Left lung (tissue), 10 donors: ENCODE measurements around the gene RNF103. TPM values are rescaled to one million over a fixed set of nuclear protein-coding genes. Genes with fewer than 3 reads are reported as not detected.
A peak's percentile ranks its signal among the peaks of the same experiment; 100 is the strongest.

Source experiments
- ATAC-seq: fragments of 200-7000 bp; cut with Tn5 transposase; one replicate; pipeline ENCODE4 v1.9.1; 2020; ENCODE audit warnings: moderate library complexity
- DNase-seq, 4 donors: peaks; one replicate each; pipeline ENCODE4 v3.0.0-alpha.2; 2013 to 2020
- H3K27ac ChIP-seq, 2 donors: fragments of 200-600 bp; sonication (generic) in 1 of 2; one replicate each; pipeline versions ENCODE4 v1.5.0 to v1.8.0; 2020 to 2021
- H3K27me3 ChIP-seq, 2 donors: fragments of 200-600 bp; sonication (generic) in 1 of 2; one replicate each; pipeline versions ENCODE4 v1.5.0 to v1.8.0; 2020 to 2021
- H3K36me3 ChIP-seq, 2 donors: fragments of 200-600 bp; sonication (generic) in 1 of 2; one replicate each; pipeline versions ENCODE4 v1.5.0 to v1.8.0; 2020 to 2021
- H3K4me1 ChIP-seq, 2 donors: fragments of 200-600 bp; one replicate each; pipeline ENCODE4 v1.8.0; 2021
- H3K4me3 ChIP-seq, 2 donors: fragments of 200-600 bp; sonication (generic) in 1 of 2; one replicate each; pipeline versions ENCODE4 v1.5.0 to v1.8.0; 2020 to 2021; ENCODE audit warnings: mild to moderate bottlenecking in 1 of 2
- H3K9me3 ChIP-seq, 2 donors: fragments of 200-600 bp; sonication (generic) in 1 of 2; one replicate each; pipeline versions ENCODE4 v1.5.0 to v1.8.0; 2020 to 2021
- intact Hi-C, 2 donors: fragments of 100-400 bp; cut with DNase I; formaldehyde crosslinking; loops; one replicate each; pipeline versions ENCODE4 v1.11.2 to v1.14.2; 2022
- polyA plus RNA-seq, 6 donors: library from polyadenylated mRNA; unstranded; fragments of 120-200 nt; gene quantifications; one replicate each; pipeline ENCODE4 v1.2.1, GENCODE V29; 2013; ENCODE audit not compliant: insufficient read length in 6 of 6
- total RNA-seq, 2 donors: library from RNA; stranded (reverse); fragmentation: NEBNext Ultra II Directional; extraction: Animal tissue kit (Norgen Biotek cat#: 25700); gene quantifications; one replicate each; pipeline ENCODE4 v1.2.1, GENCODE V29; 2021
- TF ChIP-seq, protein P1 (sequence below), 2 donors: fragments of 200-600 bp; sonication (generic) in 1 of 2; IDR thresholded peaks; one replicate each; pipeline versions ENCODE4 v1.5.0 to v1.8.0; 2021; ENCODE audit warnings: antibody characterized with exemption in 2 of 2
- donor health status: DM: no; HTN: yes; CAD: no.
- donor health status: DM: no; HTN: no; CAD: no.

Gene RNF103
- total and polyA plus RNA-seq, 8 donors, result 21.6 to 46.5 (median 38.8) TPM

DNA sequence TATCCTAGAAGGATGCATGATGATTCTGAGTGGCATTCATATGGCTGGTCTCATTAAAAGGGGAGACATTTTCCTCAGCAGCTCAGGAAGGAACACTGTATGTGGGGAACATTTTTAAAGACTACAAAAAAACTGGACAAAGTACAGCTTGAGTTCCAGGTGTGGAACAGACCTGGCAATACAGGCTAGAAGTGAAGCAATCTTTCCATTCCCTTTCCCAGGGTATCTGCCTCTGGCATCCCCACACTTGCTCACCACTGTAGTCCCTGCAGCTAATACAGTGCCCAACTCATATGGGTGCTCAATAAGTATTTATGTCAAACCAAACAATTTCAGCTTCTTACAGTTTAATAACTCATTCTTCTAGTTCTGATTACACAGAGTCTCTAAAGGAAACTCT lies 8.1 kb downstream of the RNF103 start:
- no peaks in the 10 kb centered on the region for H3K9me3 ChIP-seq
- intact Hi-C loops, result no loop called here
- DNase-seq, result no peak
- TF ChIP-seq, protein P1, sequence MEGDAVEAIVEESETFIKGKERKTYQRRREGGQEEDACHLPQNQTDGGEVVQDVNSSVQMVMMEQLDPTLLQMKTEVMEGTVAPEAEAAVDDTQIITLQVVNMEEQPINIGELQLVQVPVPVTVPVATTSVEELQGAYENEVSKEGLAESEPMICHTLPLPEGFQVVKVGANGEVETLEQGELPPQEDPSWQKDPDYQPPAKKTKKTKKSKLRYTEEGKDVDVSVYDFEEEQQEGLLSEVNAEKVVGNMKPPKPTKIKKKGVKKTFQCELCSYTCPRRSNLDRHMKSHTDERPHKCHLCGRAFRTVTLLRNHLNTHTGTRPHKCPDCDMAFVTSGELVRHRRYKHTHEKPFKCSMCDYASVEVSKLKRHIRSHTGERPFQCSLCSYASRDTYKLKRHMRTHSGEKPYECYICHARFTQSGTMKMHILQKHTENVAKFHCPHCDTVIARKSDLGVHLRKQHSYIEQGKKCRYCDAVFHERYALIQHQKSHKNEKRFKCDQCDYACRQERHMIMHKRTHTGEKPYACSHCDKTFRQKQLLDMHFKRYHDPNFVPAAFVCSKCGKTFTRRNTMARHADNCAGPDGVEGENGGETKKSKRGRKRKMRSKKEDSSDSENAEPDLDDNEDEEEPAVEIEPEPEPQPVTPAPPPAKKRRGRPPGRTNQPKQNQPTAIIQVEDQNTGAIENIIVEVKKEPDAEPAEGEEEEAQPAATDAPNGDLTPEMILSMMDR (IDR thresholded peaks at IDR 0.05), result no peak
- no peaks in the 10 kb centered on the region for H3K27me3 ChIP-seq
- no peak for ATAC-seq
- H3K4me3 ChIP-seq, result no peak overlapping the region
- peaks cover 0 to 59% of the 10 kb centered on the region in 2 donors for H3K36me3 ChIP-seq
- no peak overlapping the region for H3K27ac ChIP-seq
- H3K4me1 ChIP-seq, result peaks cover 0 to 33% of the 10 kb centered on the region in 2 donors

DNA sequence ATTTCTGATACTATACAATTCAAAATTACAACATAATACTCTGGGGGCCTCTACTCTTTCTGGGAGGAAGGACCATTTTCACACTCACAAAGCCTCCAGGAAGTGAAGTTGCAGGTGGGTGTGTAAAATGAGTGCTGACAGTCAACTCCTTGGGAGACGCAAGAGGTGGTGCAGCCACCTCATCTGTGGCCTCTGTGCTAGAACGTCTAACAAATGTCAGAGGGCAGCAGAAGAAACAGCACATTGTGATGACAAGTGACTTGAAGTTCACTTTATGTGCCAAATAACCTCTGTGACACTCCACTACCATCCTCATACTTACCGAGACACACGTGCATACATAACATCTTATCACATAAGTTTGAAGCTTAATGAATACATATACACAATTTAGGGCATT lies 10.2 kb downstream of the RNF103 start:
- peaks cover 0 to 14% of the 10 kb centered on the region in 2 donors for H3K4me1 ChIP-seq
- H3K4me3 ChIP-seq, result no peak overlapping the region
- TF ChIP-seq, protein P1 (IDR thresholded peaks at IDR 0.05), result no peak
- DNase-seq (no peak), ATAC-seq (no peak)
- no peaks in the 10 kb centered on the region for H3K9me3 ChIP-seq
- intact Hi-C loops, result no loop called here
- H3K36me3 ChIP-seq, result peaks cover 0 to 61% of the 10 kb centered on the region in 2 donors
- no peaks in the 10 kb centered on the region for H3K27me3 ChIP-seq
- no peak overlapping the region for H3K27ac ChIP-seq

DNA sequence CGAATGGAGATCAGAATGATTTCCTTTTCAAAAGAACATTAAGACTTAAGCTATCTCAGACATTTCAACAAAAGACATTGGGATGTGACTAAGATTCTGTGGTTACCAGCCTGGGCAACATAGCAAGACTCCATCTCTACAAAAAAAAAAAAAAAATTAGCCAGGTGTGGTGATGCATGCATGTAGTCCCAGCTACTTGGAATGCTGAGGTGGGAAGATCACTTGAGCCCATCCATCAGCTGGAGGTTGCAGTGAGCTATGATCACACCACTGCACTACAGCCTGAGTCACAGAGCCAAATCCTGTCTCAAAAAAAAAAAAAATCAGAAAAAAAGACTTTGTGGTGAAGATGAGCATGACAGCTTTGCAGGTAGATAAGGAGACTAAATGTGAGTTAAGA lies 12.8 kb downstream of the RNF103 start:
- Histone ChIP-seq H3K4me1 (no peaks in the 10 kb centered on the region), H3K4me3 (no peak overlapping the region), H3K27ac (no peak overlapping the region), H3K36me3 (peaks cover 0 to 57% of the 10 kb centered on the region in 2 donors), H3K27me3 (no peaks in the 10 kb centered on the region), H3K9me3 (no peaks in the 10 kb centered on the region)
- DNase-seq (no peak), ATAC-seq (no peak)
- TF ChIP-seq, protein P1 (IDR thresholded peaks at IDR 0.05), result no peak
- intact Hi-C loops, result no loop called here

DNA sequence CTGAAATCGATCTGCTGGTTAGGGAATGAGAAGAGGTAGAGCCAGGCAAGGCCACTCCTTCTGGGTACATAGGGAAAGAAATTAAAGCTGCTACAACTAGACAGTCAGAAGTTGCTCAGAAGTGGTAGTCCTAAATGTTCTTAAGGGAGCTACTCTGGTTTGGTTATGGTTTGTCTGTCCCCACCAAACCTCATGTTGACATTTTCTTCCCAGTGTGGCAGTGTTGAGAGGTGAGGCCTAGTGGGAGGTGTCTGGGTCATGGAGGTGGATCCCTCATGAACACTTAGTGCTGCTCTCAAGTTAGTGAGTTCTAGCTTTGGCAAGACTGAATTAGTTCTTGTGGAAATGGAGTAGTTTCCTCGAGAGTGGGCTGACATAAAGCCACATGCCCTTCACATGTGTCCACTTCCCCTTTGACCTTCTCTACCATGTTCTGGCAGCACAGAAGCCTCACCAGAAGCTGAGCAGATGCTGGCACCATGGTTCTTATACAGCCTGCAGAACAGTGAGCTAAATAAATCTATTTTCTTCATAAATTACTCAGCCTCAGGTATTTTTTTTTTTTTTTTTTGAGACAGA lies 14.7 kb downstream of the RNF103 start:
- no peak overlapping the region for H3K4me3 ChIP-seq
- TF ChIP-seq, protein P1 (IDR thresholded peaks at IDR 0.05), result no peak
- no peaks in the 10 kb centered on the region for H3K4me1 ChIP-seq
- H3K9me3 ChIP-seq, result no peaks in the 10 kb centered on the region
- no peak for DNase-seq
- H3K27me3 ChIP-seq, result no peaks in the 10 kb centered on the region
- peaks cover 0 to 61% of the 10 kb centered on the region in 2 donors for H3K36me3 ChIP-seq
- intact Hi-C loops, result no loop called here
- H3K27ac ChIP-seq, result no peak overlapping the region
- no peak for ATAC-seq

DNA sequence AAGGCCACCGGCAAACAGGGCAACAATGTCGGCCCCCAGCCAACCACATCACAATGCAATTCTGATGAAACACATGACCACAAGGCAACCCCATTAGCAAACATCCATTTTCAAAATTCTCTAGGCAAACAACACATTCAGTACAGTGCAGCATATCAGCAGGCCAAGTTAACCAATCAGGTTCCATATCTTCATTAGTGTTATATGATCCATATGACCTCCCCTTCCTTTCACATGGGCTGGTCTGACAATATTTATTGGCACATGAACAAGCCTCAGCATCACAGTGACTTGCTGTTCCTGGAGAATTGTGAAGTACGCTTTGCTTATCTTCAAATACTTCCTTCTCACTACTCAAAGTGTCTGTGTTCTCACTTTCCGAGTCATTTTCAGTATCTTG lies 19.8 kb downstream of the RNF103 start:
- ATAC-seq (no peak), DNase-seq (no peak)
- Histone ChIP-seq H3K27me3 (no peaks in the 10 kb centered on the region), H3K9me3 (no peaks in the 10 kb centered on the region), H3K27ac (peak overlapping the region in 1 of 2 donors; percentile 35), H3K4me3 (no peak overlapping the region), H3K36me3 (peaks cover 0 to 40% of the 10 kb centered on the region in 2 donors), H3K4me1 (no peaks in the 10 kb centered on the region)
- intact Hi-C loops, result no loop called here
- TF ChIP-seq, protein P1 (IDR thresholded peaks at IDR 0.05), result no peak
